Keratinocyte (primary cell): ENCODE results near the gene NCKAP5. TPM values are rescaled to one million over a fixed set of nuclear protein-coding genes. Genes with fewer than 3 reads are reported as not detected.

Experiments
- DNase-seq: peaks from one replicate; pipeline ENCODE4 v3.0.0-alpha.2; 2011; ENCODE audit warnings: low read depth, missing footprints, low spot score
- FAIRE-seq: peaks from 2 replicates; lab custom pipeline; 2011; peaks lifted over from hg19 to GRCh38; lab: Jason Lieb, UNC
- H2AFZ ChIP-seq: 2 replicates; pipeline ENCODE4 v1.6.0; 2012; ENCODE audit warnings: low read length, control low read depth, inconsistent platforms; ENCODE audit not compliant: control insufficient read depth
- H3K27ac ChIP-seq: 2 replicates; pipeline ENCODE4 v1.5.1; 2011; ENCODE audit warnings: low read length; ENCODE audit not compliant: control insufficient read depth, insufficient read depth
- H3K27me3 ChIP-seq: 3 replicates; pipeline ENCODE4 v1.6.0; 2011; ENCODE audit warnings: low read length; ENCODE audit not compliant: control insufficient read depth, insufficient read depth; ENCODE audit errors: extremely low read depth
- H3K36me3 ChIP-seq, 2 experiments: 2 replicates in 1 of 2; 3 replicates in 1 of 2; pipeline ENCODE4 v1.5.1; 2011; ENCODE audit warnings: low read length in 2 of 2, mild to moderate bottlenecking in 1 of 2; ENCODE audit not compliant: control insufficient read depth in 2 of 2, insufficient read depth in 2 of 2; ENCODE audit errors: extremely low read depth in 1 of 2
- H3K4me1 ChIP-seq: 3 replicates; pipeline ENCODE4 v1.5.1; 2011; ENCODE audit warnings: low read length; ENCODE audit not compliant: control insufficient read depth, insufficient read depth; ENCODE audit errors: extremely low read depth
- H3K4me2 ChIP-seq: 3 replicates; pipeline ENCODE4 v1.6.0; 2011; ENCODE audit warnings: low read depth, low read length; ENCODE audit not compliant: control insufficient read depth, insufficient read depth; ENCODE audit errors: extremely low read depth
- H3K4me3 ChIP-seq, 3 experiments: fragments of 200-600 bp in 1 of 3; sonication (generic) in 1 of 3; 2 replicates in 2 of 3; 3 replicates in 1 of 3; pipeline ENCODE4 v1.5.1; 2011 to 2016; ENCODE audit warnings: low read length in 3 of 3, mild to moderate bottlenecking in 3 of 3, control low read depth in 2 of 3, inconsistent platforms in 1 of 3, low read depth in 1 of 3, mixed read lengths in 1 of 3, mixed run types in 1 of 3, moderate library complexity in 1 of 3; ENCODE audit not compliant: control insufficient read depth in 2 of 3, insufficient read depth in 2 of 3; ENCODE audit errors: extremely low read depth in 1 of 3
- H3K79me2 ChIP-seq: 2 replicates; pipeline ENCODE4 v1.6.0; 2012; ENCODE audit warnings: low read length; ENCODE audit not compliant: control insufficient read depth, insufficient read depth
- H3K9ac ChIP-seq: 3 replicates; pipeline ENCODE4 v1.6.0; 2011; ENCODE audit warnings: low read length; ENCODE audit not compliant: control insufficient read depth, insufficient read depth; ENCODE audit errors: extremely low read depth
- H3K9me1 ChIP-seq: 3 replicates; pipeline ENCODE4 v1.6.0; 2011; ENCODE audit warnings: low read length; ENCODE audit not compliant: control insufficient read depth, insufficient read depth; ENCODE audit errors: extremely low read depth
- H3K9me3 ChIP-seq: 2 replicates; pipeline ENCODE4 v1.5.1; 2012; ENCODE audit warnings: low read depth, low read length; ENCODE audit not compliant: control insufficient read depth
- H4K20me1 ChIP-seq: 3 replicates; pipeline ENCODE4 v1.6.0; 2011; ENCODE audit warnings: low read length; ENCODE audit not compliant: control insufficient read depth, insufficient read depth; ENCODE audit errors: extremely low read depth
- CTCF ChIP-seq, 3 experiments: IDR thresholded peaks in 1 of 3; conservative IDR thresholded peaks in 1 of 3; optimal IDR thresholded peaks in 1 of 3; 2 replicates in 2 of 3; 3 replicates in 1 of 3; pipeline versions ENCODE3 to v1.5.1; 2011; ENCODE audit warnings: low read length in 3 of 3, mild to moderate bottlenecking in 3 of 3, moderate library complexity in 2 of 3, control low read depth in 1 of 3, inconsistent platforms in 1 of 3; ENCODE audit not compliant: insufficient read depth in 2 of 3; ENCODE audit errors: extremely low read depth in 1 of 3
- EZH2 ChIP-seq: IDR thresholded peaks from one replicate; pipeline ENCODE4 v1.6.1; 2012; ENCODE audit warnings: inconsistent platforms, mild to moderate bottlenecking, low read length, moderate library complexity
- dilution Hi-C: fragments of 300-500 bp; cut with MboI; formaldehyde crosslinking; loops from one replicate; pipeline ENCODE4 v1.7.0; 2020; ENCODE audit warnings: low sequenced_read_pairs; ENCODE audit not compliant: extremely low pct_ligation_motif_present
- polyA plus RNA-seq, 5 experiments: library from polyadenylated mRNA; depleted of rRNA in 3 of 5; stranded (reverse) in 3 of 5; stranded (forward) in 1 of 5; unstranded in 1 of 5; fragments of >200 nt; gene quantifications; 1 replicate in 1 of 5; 2 replicates in 3 of 5; 3 replicates in 1 of 5; pipeline versions ENCODE4 v1.2.1 to v1.2.3, GENCODE V29; 2011 to 2012; ENCODE audit warnings: missing spikeins in 2 of 5, low read depth in 1 of 5, low replicate concordance in 1 of 5

Gene NCKAP5
- polyA plus RNA-seq, 1 donor (not counting 4 experiments of a cell fraction or from before 2014, with no cell fraction given): 3.6 TPM

DNA sequence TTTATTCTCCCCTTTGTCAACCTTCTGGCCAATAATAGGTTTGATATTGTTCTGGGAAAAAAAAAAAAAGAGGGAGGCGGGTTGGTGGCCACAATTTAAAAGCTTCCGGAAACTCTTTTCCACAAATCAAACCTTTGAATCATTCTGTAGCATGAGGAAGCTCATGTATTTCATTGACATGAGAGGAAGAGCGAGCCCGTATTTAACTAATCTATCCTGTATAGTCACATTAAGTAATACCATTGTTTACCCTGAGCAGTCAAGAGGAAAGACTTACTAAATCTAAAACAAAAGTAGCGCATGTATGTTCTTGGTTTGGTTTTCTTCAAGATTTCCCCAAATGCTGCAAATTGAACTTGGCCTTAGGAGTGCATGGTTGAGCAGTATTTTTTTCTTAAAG, 120.1 kb downstream of the NCKAP5 start:
- Histone ChIP-seq H3K79me2 (no peaks in the 10 kb centered on the region), H4K20me1 (no peaks in the 10 kb centered on the region), H3K4me2 (no peak overlapping the region), H3K27ac (no peak overlapping the region), H2AFZ (no peak overlapping the region), H3K4me1 (peaks cover 12% of the 10 kb centered on the region), H3K4me3 (no peak overlapping the region), H3K9me3 (no peaks in the 10 kb centered on the region), H3K36me3 (no peaks in the 10 kb centered on the region), H3K9ac (no peak overlapping the region), H3K27me3 (no peaks in the 10 kb centered on the region), H3K9me1 (no peaks in the 10 kb centered on the region)
- no peak for TF ChIP-seq EZH2
- no peak for TF ChIP-seq CTCF (optimal IDR thresholded peaks at IDR 0.05 in 1 of 3, IDR thresholded peaks at IDR 0.05 in 1 of 3, conservative IDR thresholded peaks at IDR 0.05 in 1 of 3; ENCODE audit: extremely low read depth in 1 of 3, insufficient read depth in 2 of 3, low read length in 3 of 3)
- DNase-seq (no peak), FAIRE-seq (no peak)
- dilution Hi-C loops: no loop called here

DNA sequence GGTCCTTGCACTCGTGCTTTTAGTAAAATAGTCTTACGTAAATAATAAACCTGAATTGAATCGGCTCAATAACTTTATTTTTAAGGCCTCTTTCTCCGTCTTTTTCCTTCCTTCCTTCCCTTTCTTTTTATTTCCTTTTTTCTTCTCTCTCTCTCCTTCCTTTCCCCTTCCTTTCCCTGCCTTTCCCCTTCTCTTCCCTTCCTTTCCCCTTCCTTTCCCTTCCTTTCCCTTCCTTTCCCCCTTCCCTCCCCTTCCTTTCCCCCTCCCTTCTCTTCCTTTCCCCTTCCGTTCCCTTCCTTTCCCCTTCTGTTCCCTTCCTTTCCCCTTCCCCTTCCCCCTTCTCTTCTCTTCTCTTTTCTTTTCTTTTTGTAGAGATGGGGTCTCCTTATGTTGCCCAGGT, 121.0 kb downstream of the NCKAP5 start:
- Histone ChIP-seq H3K9me3 (no peaks in the 10 kb centered on the region), H2AFZ (no peak overlapping the region), H3K27me3 (no peaks in the 10 kb centered on the region), H3K36me3 (no peaks in the 10 kb centered on the region), H3K27ac (no peak overlapping the region), H3K4me2 (no peak overlapping the region), H3K9ac (no peak overlapping the region), H3K4me3 (no peak overlapping the region), H3K4me1 (peaks cover 5% of the 10 kb centered on the region), H3K9me1 (no peaks in the 10 kb centered on the region), H4K20me1 (no peaks in the 10 kb centered on the region), H3K79me2 (no peaks in the 10 kb centered on the region)
- FAIRE-seq: no peak
- dilution Hi-C loops: no loop called here
- TF ChIP-seq EZH2: no peak
- no peak for TF ChIP-seq CTCF (optimal IDR thresholded peaks at IDR 0.05 in 1 of 3, IDR thresholded peaks at IDR 0.05 in 1 of 3, conservative IDR thresholded peaks at IDR 0.05 in 1 of 3; ENCODE audit: extremely low read depth in 1 of 3, insufficient read depth in 2 of 3, low read length in 3 of 3)
- no peak for DNase-seq
